Measurements from ENCODE around the gene OSBPL5.
A peak's percentile ranks its signal among the peaks of the same experiment; 100 is the strongest.

The OSBPL5 gene

GRCh38 chr11:3162410-3163240, 2.5 kb downstream of the OSBPL5 start:
- no peak for DNase-seq (ENCODE audit: low spot score)

GRCh38 chr11:3161720-3162409, 3.2 kb downstream of the OSBPL5 start:
- no peak for DNase-seq (ENCODE audit: low spot score)

- DNase-seq (ENCODE audit: low spot score): no peak
These were observed 3.8 kb downstream of the OSBPL5 start for GRCh38 chr11:3161309-3161708.

GRCh38 chr11:3160252-3161031, 4.7 kb downstream of the OSBPL5 start:
- DNase-seq (ENCODE audit: low spot score): peak; percentile 73

GRCh38 chr11:3159296-3160190, 5.6 kb downstream of the OSBPL5 start:
- no peak for DNase-seq (ENCODE audit: low spot score)

GRCh38 chr11:3158821-3159220, 6.3 kb downstream of the OSBPL5 start:
- no peak for DNase-seq (ENCODE audit: low spot score)

- no peak for DNase-seq (ENCODE audit: low spot score)
These were observed 6.9 kb downstream of the OSBPL5 start for GRCh38 chr11:3158131-3158591.

- DNase-seq (ENCODE audit: low spot score): no peak
These were observed 7.6 kb downstream of the OSBPL5 start for GRCh38 chr11:3157381-3158130.

GRCh38 chr11:3156661-3157311, 8.3 kb downstream of the OSBPL5 start:
- DNase-seq (ENCODE audit: low spot score): no peak

- DNase-seq (ENCODE audit: low spot score): no peak
These were observed 8.8 kb downstream of the OSBPL5 start for GRCh38 chr11:3156282-3156660.

GRCh38 chr11:3155691-3156258, 9.3 kb downstream of the OSBPL5 start:
- peak; percentile 50 for DNase-seq (ENCODE audit: low spot score)

GRCh38 chr11:3155216-3155615, 9.9 kb downstream of the OSBPL5 start:
- DNase-seq (ENCODE audit: low spot score): no peak

- no peak for DNase-seq (ENCODE audit: low spot score)
These were observed 11.0 kb downstream of the OSBPL5 start for GRCh38 chr11:3154001-3154599.

- peak; percentile 74 for DNase-seq (ENCODE audit: low spot score)
These were observed 11.7 kb downstream of the OSBPL5 start for GRCh38 chr11:3153291-3153861.

- DNase-seq (ENCODE audit: low spot score): no peak
These were observed 12.5 kb downstream of the OSBPL5 start for GRCh38 chr11:3152471-3153110.

- no peak for DNase-seq (ENCODE audit: low spot score)
These were observed 14.4 kb downstream of the OSBPL5 start for GRCh38 chr11:3150726-3151125.

- no peak for DNase-seq (ENCODE audit: low spot score)
These were observed 15.3 kb downstream of the OSBPL5 start for GRCh38 chr11:3149852-3150188.

- DNase-seq (ENCODE audit: low spot score): no peak
These were observed 15.9 kb downstream of the OSBPL5 start for GRCh38 chr11:3148990-3149851.
